Keratinocyte (primary cell): ENCODE results near the gene ERCC1. TPM values are rescaled to one million over a fixed set of nuclear protein-coding genes. Genes with fewer than 3 reads are reported as not detected.

ENCODE experiments used
- DNase-seq: peaks from one replicate; pipeline ENCODE4 v3.0.0-alpha.2; 2011; ENCODE audit warnings: low read depth, missing footprints, low spot score
- FAIRE-seq: peaks from 2 replicates; lab custom pipeline; 2011; peaks lifted over from hg19 to GRCh38; lab: Jason Lieb, UNC
- H2AFZ ChIP-seq: 2 replicates; pipeline ENCODE4 v1.6.0; 2012; ENCODE audit warnings: low read length, control low read depth, inconsistent platforms; ENCODE audit not compliant: control insufficient read depth
- H3K27ac ChIP-seq: 2 replicates; pipeline ENCODE4 v1.5.1; 2011; ENCODE audit warnings: low read length; ENCODE audit not compliant: control insufficient read depth, insufficient read depth
- H3K27me3 ChIP-seq: 3 replicates; pipeline ENCODE4 v1.6.0; 2011; ENCODE audit warnings: low read length; ENCODE audit not compliant: control insufficient read depth, insufficient read depth; ENCODE audit errors: extremely low read depth
- H3K36me3 ChIP-seq, 2 experiments: 2 replicates in 1 of 2; 3 replicates in 1 of 2; pipeline ENCODE4 v1.5.1; 2011; ENCODE audit warnings: low read length in 2 of 2, mild to moderate bottlenecking in 1 of 2; ENCODE audit not compliant: control insufficient read depth in 2 of 2, insufficient read depth in 2 of 2; ENCODE audit errors: extremely low read depth in 1 of 2
- H3K4me1 ChIP-seq: 3 replicates; pipeline ENCODE4 v1.5.1; 2011; ENCODE audit warnings: low read length; ENCODE audit not compliant: control insufficient read depth, insufficient read depth; ENCODE audit errors: extremely low read depth
- H3K4me2 ChIP-seq: 3 replicates; pipeline ENCODE4 v1.6.0; 2011; ENCODE audit warnings: low read depth, low read length; ENCODE audit not compliant: control insufficient read depth, insufficient read depth; ENCODE audit errors: extremely low read depth
- H3K4me3 ChIP-seq, 3 experiments: fragments of 200-600 bp in 1 of 3; sonication (generic) in 1 of 3; 2 replicates in 2 of 3; 3 replicates in 1 of 3; pipeline ENCODE4 v1.5.1; 2011 to 2016; ENCODE audit warnings: low read length in 3 of 3, mild to moderate bottlenecking in 3 of 3, control low read depth in 2 of 3, inconsistent platforms in 1 of 3, low read depth in 1 of 3, mixed read lengths in 1 of 3, mixed run types in 1 of 3, moderate library complexity in 1 of 3; ENCODE audit not compliant: control insufficient read depth in 2 of 3, insufficient read depth in 2 of 3; ENCODE audit errors: extremely low read depth in 1 of 3
- H3K79me2 ChIP-seq: 2 replicates; pipeline ENCODE4 v1.6.0; 2012; ENCODE audit warnings: low read length; ENCODE audit not compliant: control insufficient read depth, insufficient read depth
- H3K9ac ChIP-seq: 3 replicates; pipeline ENCODE4 v1.6.0; 2011; ENCODE audit warnings: low read length; ENCODE audit not compliant: control insufficient read depth, insufficient read depth; ENCODE audit errors: extremely low read depth
- H3K9me1 ChIP-seq: 3 replicates; pipeline ENCODE4 v1.6.0; 2011; ENCODE audit warnings: low read length; ENCODE audit not compliant: control insufficient read depth, insufficient read depth; ENCODE audit errors: extremely low read depth
- H3K9me3 ChIP-seq: 2 replicates; pipeline ENCODE4 v1.5.1; 2012; ENCODE audit warnings: low read depth, low read length; ENCODE audit not compliant: control insufficient read depth
- H4K20me1 ChIP-seq: 3 replicates; pipeline ENCODE4 v1.6.0; 2011; ENCODE audit warnings: low read length; ENCODE audit not compliant: control insufficient read depth, insufficient read depth; ENCODE audit errors: extremely low read depth
- EZH2 ChIP-seq: IDR thresholded peaks from one replicate; pipeline ENCODE4 v1.6.1; 2012; ENCODE audit warnings: inconsistent platforms, mild to moderate bottlenecking, low read length, moderate library complexity
- dilution Hi-C: fragments of 300-500 bp; cut with MboI; formaldehyde crosslinking; loops from one replicate; pipeline ENCODE4 v1.7.0; 2020; ENCODE audit warnings: low sequenced_read_pairs; ENCODE audit not compliant: extremely low pct_ligation_motif_present
- polyA plus RNA-seq, 5 experiments: library from polyadenylated mRNA; depleted of rRNA in 3 of 5; stranded (reverse) in 3 of 5; stranded (forward) in 1 of 5; unstranded in 1 of 5; fragments of >200 nt; gene quantifications; 1 replicate in 1 of 5; 2 replicates in 3 of 5; 3 replicates in 1 of 5; pipeline versions ENCODE4 v1.2.1 to v1.2.3, GENCODE V29; 2011 to 2012; ENCODE audit warnings: missing spikeins in 2 of 5, low read depth in 1 of 5, low replicate concordance in 1 of 5
- TF ChIP-seq, protein P1 (sequence below), 3 experiments: IDR thresholded peaks in 1 of 3; conservative IDR thresholded peaks in 1 of 3; optimal IDR thresholded peaks in 1 of 3; 2 replicates in 2 of 3; 3 replicates in 1 of 3; pipeline versions ENCODE3 to v1.5.1; 2011; ENCODE audit warnings: low read length in 3 of 3, mild to moderate bottlenecking in 3 of 3, moderate library complexity in 2 of 3, control low read depth in 1 of 3, inconsistent platforms in 1 of 3; ENCODE audit not compliant: insufficient read depth in 2 of 3; ENCODE audit errors: extremely low read depth in 1 of 3

ERCC1 gene
- polyA plus RNA-seq, 1 donor (not counting 4 experiments of a cell fraction or from before 2014, with no cell fraction given) = 175 TPM

DNA sequence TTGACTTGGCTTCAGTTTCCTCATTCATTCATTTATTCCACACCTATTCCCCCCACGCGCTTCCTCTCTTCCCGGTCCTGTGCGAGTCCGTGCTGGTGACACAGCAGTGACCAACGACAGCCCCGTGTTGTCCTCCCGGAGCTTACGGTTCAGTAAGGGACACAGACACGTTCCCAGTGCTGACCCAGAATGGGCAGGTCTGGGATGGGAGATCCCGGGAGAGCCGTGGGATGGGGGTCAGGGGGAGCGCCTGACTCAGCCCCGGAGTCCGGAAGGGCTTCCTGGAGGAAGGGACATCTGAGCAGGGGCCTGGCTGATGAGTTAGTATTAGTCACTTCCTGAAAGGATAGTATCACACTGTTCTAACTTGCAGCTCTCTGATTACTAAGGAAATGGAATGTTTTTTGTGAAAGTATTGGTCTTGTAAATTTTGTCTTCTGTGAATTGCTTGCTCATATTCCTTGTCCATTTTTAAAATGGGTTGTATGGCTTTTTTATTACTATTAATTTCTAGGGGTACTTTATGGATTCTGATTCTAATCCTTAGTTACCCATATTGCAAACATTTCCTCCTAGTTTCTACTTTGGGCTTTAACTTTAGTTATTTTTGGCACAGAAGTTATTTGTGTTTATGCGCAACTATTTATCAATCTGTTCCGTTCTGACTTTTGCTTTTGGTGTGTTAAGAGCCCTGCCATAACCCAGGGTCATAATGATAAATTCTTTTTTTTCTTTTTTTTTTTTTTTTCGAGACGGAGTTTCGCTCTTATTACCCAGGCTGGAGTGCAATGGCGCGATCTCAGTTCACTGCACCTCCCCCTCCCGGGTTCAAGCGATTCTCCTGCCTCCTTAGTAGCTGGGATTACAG is 708 bp upstream of the ERCC1 start:
- Histone ChIP-seq H2AFZ (no peak overlapping the region), H3K4me1 (peaks cover 54% of the 10 kb centered on the region), H4K20me1 (no peaks in the 10 kb centered on the region), H3K27ac (peak overlapping the region; percentile 95), H3K4me3 (peak overlapping the region; percentile 86 to 97 (median 91)), H3K4me2 (peak overlapping the region; percentile 95), H3K79me2 (peaks cover 35% of the 10 kb centered on the region), H3K9me1 (no peaks in the 10 kb centered on the region), H3K27me3 (no peaks in the 10 kb centered on the region), H3K9ac (peak overlapping the region; percentile 75), H3K36me3 (peaks cover 15 to 17% of the 10 kb centered on the region in 2 experiments), H3K9me3 (no peaks in the 10 kb centered on the region)
- dilution Hi-C loops = no loop called here
- TF ChIP-seq, protein P1, sequence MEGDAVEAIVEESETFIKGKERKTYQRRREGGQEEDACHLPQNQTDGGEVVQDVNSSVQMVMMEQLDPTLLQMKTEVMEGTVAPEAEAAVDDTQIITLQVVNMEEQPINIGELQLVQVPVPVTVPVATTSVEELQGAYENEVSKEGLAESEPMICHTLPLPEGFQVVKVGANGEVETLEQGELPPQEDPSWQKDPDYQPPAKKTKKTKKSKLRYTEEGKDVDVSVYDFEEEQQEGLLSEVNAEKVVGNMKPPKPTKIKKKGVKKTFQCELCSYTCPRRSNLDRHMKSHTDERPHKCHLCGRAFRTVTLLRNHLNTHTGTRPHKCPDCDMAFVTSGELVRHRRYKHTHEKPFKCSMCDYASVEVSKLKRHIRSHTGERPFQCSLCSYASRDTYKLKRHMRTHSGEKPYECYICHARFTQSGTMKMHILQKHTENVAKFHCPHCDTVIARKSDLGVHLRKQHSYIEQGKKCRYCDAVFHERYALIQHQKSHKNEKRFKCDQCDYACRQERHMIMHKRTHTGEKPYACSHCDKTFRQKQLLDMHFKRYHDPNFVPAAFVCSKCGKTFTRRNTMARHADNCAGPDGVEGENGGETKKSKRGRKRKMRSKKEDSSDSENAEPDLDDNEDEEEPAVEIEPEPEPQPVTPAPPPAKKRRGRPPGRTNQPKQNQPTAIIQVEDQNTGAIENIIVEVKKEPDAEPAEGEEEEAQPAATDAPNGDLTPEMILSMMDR (optimal IDR thresholded peaks at IDR 0.05 in 1 of 3, IDR thresholded peaks at IDR 0.05 in 1 of 3, conservative IDR thresholded peaks at IDR 0.05 in 1 of 3; ENCODE audit: extremely low read depth in 1 of 3, insufficient read depth in 2 of 3, low read length in 3 of 3) = no peak
- TF ChIP-seq EZH2 = no peak
- FAIRE-seq (peak; percentile 78), DNase-seq (peak; percentile 95)

- Histone ChIP-seq H3K27ac (peak overlapping the region; percentile 95), H3K79me2 (peaks cover 45% of the 10 kb centered on the region), H3K4me1 (peaks cover 45% of the 10 kb centered on the region), H3K27me3 (no peaks in the 10 kb centered on the region), H3K36me3 (peaks cover 23 to 24% of the 10 kb centered on the region in 2 experiments), H3K4me3 (peak overlapping the region; percentile 86 to 97 (median 91)), H3K9me1 (no peaks in the 10 kb centered on the region), H3K9ac (peak overlapping the region; percentile 75), H3K4me2 (peak overlapping the region; percentile 74), H3K9me3 (no peaks in the 10 kb centered on the region), H4K20me1 (no peaks in the 10 kb centered on the region), H2AFZ (no peak overlapping the region)
- TF ChIP-seq EZH2 = no peak
- TF ChIP-seq, protein P1 (optimal IDR thresholded peaks at IDR 0.05 in 1 of 3, IDR thresholded peaks at IDR 0.05 in 1 of 3, conservative IDR thresholded peaks at IDR 0.05 in 1 of 3; ENCODE audit: extremely low read depth in 1 of 3, insufficient read depth in 2 of 3, low read length in 3 of 3) = no peak
- peak; percentile 23 for FAIRE-seq
- dilution Hi-C loops = no loop called here
- DNase-seq = peak; percentile 53
Observed at GRCh38 chr19:45423033-45423588, 606 bp downstream of the ERCC1 start.
